SIG-M5 (cell line): ENCODE data around the gene NRXN3.

Experiments
- DNase-seq: peaks from one replicate; lab custom pipeline; 2025; lab: John Stamatoyannopoulos, UW

Gene NRXN3

DNA sequence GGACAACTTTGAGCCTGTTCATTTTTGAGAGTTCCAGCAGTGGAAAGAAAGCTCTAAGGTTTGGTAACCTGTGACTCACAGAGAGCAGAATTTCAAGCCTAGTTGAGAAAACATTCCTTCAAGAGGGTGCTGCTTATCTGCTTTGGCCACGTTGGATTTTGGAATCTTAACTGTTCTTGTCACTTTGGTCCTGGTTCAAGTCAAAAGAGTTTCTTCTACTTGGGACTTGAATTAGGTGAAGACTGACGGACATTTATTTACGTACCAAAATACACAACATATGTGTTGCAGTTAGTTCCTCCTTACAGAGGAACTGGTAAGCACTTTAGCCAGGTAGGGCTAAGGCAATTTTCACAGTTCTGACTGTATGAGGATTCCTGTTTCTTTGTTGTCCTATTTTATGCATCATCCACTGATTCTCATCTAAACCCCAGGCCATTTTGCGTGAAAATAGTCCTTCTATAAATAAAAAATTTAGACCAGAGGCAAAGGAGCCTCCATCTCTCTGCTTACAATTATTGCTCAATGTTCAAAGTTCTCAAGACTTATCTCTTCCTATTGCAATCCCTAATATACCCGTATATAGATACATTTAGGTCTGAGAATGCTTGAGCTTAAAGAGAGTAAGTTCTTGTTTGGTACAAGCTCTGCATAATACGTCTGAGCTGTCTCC is 1460.3 kb downstream of the NRXN3 start:
- no peak for DNase-seq

DNA sequence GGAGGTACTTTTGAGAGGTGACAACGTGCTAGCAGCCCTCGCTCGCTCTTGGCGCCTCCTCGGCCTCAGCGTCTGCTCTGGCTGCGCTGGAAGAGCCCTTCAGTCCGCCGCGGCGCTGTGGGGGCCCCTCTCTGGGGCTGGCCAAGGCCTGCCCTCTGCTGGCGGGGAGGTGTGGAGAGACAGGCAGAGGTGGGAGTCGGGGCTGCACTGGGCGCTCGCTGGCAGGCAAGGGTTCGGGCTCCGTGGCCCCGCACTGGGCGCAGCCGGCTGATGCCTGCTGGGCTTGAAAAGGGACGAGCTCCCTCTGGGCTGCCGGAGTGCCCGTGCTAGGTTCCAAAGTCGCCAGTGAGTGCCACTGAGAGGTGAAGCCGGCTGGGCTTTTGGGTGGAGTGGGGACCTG is 1461.1 kb downstream of the NRXN3 start:
- no peak for DNase-seq

DNA sequence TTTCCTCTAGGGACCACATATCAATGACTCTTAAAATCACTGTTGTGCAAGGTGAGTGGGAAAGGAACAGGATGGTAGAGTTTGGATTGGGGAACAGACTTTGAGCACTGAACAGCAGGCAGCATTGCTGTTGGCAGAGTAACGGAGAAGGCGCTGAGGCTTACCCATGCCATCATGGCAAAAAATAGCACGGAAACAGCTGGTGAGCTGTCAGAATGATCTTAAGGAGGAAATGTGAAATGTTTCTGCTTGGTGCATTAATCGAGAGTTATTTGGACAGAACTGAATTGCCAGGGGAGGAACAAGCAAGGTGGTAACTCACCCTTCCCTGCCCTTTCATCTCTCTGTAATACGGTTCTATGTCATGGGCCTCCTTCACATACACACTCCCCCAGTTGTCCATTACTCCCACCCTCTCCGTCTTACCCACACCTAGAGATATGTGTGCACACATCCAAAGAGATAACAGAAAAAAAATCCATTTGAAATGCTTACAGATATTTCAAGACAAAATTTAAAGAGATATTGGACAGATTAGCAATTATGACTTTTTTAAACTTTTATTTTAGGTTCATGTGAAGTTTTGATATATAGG is 1468.6 kb downstream of the NRXN3 start:
- DNase-seq, result no peak

DNA sequence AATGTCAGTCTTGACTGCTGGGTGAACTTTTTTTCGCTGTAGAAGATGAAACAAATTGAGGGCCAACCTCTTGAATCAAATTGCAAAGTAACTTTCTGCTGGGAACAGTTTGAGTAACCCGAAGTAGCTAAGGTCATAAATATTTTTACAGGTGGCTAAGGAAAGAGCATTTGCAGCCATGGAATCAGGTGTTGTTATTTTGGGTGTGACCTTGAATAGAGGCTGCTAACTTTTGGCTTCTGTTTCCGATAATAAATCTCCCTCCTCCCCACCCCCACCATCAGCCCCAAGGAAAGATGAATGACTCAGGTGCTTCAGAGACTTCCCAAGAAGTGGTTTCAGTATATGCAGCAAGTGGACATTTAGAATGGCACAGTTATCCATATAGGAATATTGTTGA is 1469.4 kb downstream of the NRXN3 start:
- no peak for DNase-seq

DNA sequence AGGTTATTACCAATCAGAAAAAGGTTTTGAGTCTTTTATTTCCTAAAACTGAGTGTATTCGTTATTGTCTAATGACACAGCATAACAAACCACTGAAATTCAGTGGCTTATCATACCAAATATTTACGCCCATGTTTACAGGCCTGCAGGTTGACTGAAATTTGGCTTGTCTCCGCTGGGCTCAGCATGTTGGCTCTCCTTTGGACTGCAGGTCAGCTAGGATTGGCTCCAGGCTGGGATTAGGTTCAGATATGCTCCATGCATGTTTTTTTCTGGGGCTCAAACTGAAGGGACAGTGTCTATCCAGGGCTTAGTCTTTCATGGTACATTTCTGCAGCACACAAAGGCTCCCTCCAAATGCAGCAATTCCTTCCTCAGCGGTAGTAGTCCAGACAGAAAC is 1471.2 kb downstream of the NRXN3 start:
- DNase-seq, result no peak

DNA sequence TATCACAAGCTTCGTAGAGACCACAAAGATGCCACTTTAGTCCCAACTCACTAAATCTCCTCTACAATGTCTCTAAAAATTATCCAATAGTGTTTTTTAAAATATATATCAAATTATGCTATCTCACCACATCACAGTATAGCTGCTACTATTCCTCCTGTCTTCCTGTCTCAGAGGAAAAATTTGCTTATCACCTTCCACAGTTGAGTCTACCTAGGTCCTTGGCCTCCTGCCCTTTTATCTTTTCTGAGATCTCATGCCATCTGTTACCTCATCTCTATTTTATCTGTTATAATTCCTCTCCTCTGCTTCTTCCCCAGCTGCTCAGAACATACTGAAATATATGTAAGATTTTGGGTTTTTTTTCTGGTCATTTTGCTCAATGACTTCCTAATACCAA is 1473.0 kb downstream of the NRXN3 start:
- DNase-seq, result no peak

DNA sequence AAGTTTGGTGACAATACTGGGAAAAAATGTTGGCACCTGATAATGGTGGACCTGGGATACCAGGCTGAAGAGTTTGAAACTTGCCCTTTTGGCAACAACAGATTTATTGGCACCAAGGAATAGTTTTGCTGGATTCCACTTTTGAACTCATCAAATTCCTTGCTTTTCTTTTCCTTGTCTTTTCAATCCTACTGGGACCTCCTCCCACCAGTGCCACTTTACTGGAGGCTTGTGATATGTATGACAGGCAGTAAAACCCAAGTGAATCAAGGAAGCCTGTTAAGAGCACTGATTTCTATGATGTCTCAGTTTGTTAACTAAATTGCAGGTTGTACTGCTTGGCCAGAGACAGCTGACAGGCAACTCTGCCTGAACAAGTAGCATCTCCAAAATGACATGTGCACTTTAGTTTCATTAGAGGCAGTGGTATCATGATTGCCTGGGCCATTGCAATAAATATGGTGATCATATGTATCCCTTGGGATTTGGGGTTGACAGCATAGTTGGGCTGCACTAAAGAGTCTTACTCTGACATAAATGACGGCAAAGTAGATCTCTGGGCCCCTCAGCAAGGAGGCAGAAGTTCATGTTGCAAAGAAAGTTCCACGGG is 1475.7 kb downstream of the NRXN3 start:
- DNase-seq, result no peak

DNA sequence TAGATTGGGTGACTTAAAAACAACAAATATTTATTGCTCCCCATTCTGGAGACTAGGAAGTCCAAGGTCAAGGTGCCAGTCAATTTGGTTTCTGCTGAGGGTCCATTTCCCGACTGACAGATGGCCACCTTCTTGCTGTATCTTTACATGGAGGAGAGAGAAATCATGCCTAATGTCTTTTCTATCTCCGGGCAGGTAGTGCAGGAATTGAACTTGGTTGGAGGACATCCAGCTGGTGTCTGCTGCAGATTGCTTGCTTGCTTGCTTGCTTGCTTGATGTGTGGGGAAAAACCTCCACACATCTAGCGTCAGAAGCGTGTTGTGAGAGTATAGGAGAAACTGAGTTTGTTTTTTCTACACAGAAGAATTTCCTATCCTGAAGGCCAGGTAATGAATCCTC is 1479.7 kb downstream of the NRXN3 start:
- no peak for DNase-seq

DNA sequence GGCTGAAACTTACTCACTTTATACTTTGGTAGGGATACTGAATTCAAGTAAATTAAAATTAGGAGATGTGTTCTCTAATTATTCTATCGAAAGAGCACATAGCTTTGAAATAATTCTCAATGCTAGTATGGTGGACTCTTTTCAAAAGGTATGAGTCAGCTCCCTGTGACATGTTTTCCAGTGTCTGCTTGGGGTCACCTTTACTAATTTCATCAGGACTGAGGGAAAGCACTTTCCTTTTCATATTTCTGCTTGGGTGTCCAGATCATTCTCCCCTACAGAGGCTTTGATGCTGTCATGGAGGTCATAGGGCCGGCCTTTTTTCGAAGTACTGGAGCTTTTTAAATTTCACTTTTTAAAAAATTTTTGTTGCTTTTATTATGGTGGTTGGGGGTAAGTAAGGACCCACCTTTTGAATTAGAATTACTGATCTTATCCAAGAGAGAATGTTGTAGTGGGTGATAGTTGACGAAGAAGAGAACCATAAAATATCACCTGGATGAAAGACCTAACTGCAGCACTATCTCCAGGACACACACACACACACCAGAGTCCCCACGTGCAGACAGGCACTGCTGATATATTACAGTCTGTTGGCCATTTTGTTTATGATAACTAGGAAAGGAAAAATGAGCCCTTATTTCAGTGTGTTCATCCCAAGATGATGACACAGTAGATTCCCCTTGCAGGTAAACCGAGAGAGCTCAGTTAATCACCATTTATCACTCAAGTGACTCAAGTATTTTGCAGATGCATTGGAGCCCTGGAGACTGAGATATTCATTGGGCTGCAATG is 1482.5 kb downstream of the NRXN3 start:
- no peak for DNase-seq

DNA sequence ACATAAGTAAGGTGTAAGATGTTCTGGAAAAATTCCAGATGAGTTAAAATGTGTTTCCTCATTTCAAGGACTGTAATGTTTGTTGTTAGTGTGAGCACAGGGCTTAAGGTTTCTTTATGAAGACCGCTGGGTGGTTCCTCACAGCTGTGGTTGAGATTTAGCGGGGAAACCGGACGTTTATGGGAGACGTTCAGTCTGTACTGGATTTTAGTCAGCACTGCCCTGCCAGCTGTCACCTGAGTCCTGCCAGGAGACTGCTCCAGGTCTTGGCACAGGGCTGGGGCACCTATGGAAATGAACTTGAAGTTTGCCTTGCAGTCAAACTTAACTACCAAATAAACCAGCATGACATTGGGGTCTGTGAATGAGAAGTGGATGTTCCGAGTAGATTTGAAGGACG is 1485.9 kb downstream of the NRXN3 start:
- DNase-seq, result no peak

DNA sequence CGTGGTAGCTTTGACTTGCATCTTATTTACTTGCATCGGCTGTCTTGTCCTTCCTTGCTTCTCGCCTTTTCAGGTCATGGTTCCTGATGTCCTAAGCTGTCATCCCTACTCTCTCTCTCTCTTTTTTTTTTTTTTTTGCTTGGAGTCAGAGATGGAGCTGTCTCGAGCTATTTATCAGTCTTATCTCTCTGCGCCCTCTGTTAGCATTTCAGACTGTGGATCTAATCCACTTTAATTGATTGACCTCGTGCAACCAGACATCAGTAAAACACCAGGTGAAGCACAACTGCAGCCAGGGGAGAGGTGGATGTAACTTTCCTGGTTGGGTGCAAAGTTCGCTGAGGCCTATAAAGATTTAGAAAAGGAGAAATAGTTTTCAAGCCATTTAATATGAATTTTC is 1486.3 kb downstream of the NRXN3 start:
- no peak for DNase-seq

DNA sequence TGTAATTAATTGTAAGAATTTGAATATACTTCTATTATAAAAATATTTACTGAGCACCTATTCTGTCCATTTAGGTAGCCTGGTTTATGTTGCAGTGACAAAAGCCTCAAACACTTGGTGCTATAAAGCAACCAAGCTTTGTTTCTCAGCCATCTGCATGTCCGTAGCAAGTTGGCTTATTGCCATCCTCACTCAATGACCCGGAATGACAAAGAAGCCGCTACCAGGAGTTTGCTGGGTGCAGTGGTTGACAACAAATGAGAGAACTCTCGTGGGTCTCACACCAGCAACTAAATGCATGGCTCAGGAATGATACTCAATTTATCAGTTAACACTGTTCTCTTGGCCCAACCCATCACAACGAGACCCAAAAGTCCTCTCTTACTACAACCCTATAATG is 1488.0 kb downstream of the NRXN3 start:
- no peak for DNase-seq

DNA sequence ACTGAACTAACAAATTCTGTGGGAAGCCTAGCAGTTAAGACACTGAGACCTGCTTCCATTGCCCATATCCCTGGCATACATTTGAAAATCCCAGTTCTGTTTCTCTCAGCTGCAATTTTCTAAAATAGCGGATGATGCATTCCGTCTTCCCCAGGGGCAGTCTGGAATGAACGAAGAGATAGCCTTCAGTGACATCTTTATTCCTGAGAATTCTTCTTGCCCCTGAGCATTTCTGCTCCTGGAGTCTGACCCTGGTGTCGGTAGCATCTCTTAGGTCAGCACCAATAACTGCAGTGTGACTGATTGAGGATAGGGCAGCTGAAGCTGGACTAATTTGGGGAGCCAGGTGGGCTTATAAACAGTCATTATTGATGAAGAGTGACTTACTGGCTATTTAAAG is 1488.6 kb downstream of the NRXN3 start:
- DNase-seq, result no peak

DNA sequence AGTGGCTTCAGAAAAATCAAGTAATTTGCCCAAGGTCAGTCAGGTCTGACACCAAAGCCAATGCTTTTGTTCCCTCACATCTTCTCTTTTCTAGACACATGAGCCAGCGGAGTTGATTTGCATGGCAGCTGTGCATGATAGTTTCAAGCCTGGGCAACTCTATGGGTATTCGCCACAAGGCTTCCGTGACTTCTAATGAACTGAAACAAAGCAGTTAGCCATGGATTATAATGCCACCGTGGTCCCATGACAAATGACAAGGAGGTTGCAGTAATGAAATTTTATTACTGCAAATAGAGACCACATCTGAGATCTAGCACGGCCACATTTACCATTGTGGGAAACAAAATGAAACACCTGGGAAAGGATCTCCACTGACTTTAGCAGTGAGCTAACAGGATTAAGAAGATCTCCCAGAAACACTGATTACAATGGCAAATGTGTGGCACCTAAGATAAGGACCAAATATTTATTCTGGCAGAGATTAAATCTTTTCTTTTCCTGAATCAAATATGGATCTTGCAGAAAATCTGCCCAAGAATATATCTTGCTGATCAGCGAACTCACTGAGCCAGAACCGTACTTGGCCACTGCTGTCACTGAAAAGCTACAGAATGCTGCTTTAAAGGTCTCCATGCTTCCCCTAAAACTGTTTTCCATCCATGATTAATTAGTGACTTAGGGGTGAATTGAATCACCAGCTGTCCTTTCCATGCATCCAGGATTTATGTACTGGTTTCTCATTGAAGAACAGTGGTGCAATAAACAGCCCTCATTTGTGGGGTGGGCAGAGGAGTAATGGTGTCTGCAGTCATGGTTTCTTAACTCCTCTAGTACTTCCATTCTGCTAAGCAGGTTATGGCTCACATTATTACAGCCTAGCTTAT is 1490.1 kb downstream of the NRXN3 start:
- no peak for DNase-seq

DNA sequence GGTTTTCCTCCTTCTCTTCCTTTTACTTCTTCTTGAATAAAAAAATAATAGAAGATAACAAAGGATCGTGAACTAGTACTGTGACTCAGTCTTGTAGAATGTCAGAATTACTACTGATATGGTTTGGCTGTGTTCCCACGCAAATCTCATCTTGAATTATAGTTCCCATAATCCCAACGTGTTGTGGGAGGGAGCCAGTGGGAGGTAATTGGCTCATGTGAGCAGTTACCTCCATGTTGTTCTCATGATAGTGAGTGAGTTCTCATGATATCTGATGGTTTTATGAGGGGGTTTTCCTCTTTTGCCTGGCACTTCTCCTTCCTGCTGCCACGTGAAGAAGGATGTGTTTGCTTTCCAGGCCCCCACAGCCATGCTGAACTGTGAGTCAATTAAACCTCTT is 1491.6 kb downstream of the NRXN3 start:
- no peak for DNase-seq

DNA sequence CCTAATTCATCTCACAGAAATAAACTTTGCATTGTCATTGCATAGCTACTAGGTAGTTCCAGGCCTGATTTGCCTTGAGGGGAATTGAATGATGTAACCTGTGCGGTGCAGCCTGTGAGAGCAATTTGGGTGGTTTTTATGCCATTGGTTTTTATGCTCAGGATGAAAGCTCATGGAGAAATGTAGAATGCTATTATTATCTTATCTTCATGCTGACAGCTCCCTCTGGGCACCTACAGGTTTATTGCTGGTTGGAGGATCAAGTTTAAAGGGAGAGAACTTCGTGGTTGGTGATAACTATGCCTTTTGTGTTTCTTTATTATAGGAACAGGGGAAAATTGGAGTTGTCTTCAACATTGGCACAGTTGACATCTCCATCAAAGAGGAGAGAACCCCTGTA is 1493.3 kb downstream of the NRXN3 start:
- DNase-seq, result no peak

DNA sequence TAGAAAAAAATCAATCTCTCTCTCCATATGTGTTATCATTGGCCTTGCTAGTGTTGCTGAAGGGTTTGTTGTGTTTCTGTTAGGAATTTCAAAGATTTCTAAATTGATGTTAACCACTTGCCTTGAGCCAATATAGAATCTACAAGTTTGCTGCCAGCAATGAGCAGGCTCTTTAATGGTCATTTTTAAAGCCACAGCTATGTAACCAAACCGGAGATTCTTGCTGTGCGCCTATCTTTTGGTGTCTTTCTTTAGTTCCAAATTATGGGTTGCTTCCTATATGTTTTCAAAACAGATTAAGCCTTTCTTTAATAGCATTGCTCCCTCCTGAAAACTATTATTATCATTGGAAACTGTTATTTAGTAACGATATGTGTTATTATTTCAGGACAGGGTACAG is 1495.4 kb downstream of the NRXN3 start:
- no peak for DNase-seq

DNA sequence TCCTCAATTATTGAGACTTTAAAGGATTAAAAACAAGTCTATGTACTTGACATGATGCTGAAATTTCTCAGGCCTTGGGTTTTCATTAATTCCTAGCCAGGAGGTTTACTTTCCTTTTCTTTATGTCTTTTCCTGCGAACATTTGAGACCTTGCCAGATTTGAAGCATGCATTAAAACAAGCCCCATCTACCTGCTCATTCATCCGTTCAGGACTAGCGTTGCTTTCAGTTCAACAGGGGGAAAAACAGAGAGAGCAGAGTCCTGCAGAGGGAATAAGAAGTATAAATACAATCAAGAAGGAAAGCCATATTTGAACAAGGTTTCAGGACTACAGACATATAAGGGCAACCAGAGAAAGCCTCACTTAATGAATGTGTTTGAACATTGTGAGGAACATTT is 1498.8 kb downstream of the NRXN3 start:
- no peak for DNase-seq

DNA sequence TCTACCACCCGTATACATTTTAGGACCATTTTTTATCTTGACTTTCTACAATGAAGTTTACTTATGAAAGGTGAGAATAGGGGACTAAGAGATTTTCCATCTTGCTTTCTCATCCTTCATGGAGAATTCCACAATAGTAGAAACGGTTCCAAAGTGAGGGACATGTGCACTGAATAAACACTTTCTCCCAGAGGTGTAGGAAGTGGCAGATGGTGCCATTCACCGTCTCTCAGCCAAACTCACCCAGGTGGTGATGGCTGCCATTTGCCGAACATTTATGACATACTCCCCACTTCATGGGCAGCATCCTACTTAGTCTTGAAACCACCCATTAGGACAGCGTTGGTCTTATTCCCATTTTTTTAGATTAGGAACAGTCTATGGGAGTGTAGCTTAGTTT is 1500.6 kb downstream of the NRXN3 start:
- no peak for DNase-seq

DNA sequence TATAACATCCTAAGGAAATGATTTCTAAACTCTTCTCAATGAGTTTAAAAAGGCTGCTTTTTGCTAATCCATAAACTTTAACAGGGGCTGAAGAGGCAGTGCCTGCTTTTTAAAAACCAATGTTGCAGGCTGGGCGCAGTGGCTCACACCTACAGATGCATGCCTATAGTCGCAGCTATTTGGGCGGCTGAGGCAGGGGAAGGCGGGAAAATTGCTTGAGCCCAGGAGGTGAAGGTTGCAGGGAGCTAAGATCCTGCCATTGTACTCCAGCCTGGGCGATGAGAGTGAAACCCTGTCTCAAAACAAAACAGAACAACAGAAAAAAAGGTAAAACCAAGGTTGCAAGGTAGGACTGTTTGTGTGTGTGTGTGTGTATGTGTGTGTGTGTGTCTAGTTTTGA is 1509.9 kb downstream of the NRXN3 start:
- DNase-seq, result no peak

DNA sequence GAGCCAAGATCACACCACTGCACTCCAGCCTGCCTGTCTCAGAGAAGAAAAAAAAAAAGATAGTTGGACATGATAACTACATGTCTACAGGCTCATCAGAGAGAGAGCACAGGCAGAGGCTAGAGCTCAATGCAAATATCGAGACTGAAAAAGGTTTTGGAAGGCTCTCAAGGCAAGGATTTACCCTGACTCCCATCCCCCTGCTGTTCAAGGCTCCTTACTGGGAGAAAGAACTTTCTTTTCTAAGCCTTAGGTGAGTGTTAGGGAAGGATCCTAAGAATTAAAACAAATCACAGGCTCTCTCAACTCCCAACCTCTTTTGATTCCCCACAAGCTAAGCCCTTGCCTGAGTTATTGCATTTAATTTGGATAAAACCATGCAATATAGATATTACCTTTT is 1516.0 kb downstream of the NRXN3 start:
- DNase-seq, result no peak

DNA sequence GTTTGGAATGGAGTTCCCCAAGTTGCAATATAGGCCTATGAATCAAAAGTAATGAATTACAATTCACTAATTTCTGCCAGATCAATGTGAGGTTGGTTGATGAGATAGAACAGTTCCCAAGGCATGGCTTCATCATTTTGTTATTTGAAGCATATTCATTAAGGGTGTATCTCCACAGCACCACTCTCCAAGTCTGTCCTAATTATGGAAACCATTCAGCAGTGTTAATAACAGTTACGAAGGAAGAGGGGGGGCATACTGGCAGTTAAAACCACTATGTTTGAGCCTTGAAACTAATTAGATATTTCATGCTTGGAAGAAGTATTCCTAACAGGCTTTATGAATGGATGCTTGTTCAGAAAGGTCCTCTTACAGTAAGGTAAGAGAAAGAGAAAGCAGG is 1520.8 kb downstream of the NRXN3 start:
- DNase-seq, result no peak
